GM12892 (cell line): ENCODE measurements around the gene NOVA1.

ENCODE experiments used
- POLR2A ChIP-seq: IDR thresholded peaks from 2 replicates; pipeline ENCODE4 v1.6.1; 2011; ENCODE audit warnings: low read depth, low read length, control low read depth
- TAF1 ChIP-seq: IDR thresholded peaks from 2 replicates; pipeline ENCODE4 v1.6.1; 2011; ENCODE audit warnings: low read depth, mild to moderate bottlenecking, control low read depth, low read length, borderline replicate concordance

DNA sequence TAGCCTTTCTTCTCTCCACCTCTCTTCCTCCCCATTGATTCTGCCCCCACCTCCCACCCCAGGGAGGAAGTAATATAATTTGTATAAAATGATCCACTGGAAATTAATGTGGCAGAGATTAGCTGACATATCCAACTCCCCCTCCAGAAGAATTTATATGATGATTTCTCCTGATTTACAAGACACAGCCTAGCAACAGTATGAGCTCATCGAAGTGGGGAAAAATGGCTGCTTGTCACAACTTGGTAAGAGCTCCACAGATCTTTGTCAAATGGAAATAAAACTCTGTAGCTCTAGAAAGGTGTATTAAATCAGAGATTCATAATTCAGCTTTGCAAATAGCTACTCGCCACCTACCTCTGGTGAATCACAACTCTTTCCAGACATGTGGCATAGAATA is 195.7 kb downstream of the NOVA1 start:
- no peak for TF ChIP-seq POLR2A
- no peak for TF ChIP-seq TAF1
